GM21360 (cell line): ENCODE results near the gene SNCA.

ENCODE experiments used
- ATAC-seq: cut with Tn5 transposase; IDR thresholded peaks from one replicate; pipeline ENCODE4 v1.9.1; 2021; ENCODE audit warnings: mild to moderate bottlenecking, moderate library complexity; ENCODE audit not compliant: unreplicated experiment

The SNCA gene

GRCh38 chr4:89836897-89837384 is at the start of gene SNCA:
TSS of gene SNCA (minus strand) at chr4:89837161. CDS start at chr4:89835667, 1,494 bp downstream.
- no peak for ATAC-seq

- no peak for ATAC-seq
Observed at GRCh38 chr4:89879215-89879614, 42.3 kb upstream of the SNCA start.

DNA sequence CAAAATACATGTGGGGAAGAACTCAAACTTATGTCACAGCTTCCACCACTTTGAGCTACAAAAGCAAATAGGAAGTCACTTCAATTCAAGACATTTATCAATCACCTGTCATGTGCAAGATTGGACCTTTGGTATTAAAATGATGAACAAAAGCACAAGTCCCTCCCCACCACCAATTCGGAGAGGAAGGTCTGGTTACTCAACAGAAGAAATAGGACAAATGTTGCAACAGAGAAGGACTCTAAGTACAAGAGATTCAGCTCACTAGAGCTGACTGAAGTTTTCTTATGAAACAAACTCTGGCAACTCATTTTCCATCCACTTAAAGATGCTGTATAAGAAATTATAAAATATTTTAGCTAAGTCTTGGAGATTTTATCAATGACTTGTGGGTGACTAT is 41.6 kb upstream of the SNCA start:
- ATAC-seq = no peak

- ATAC-seq = no peak
Observed at GRCh38 chr4:89876548-89876947, 39.6 kb upstream of the SNCA start.

- no peak for ATAC-seq
Observed at GRCh38 chr4:89871211-89871610, 34.2 kb upstream of the SNCA start.

GRCh38 chr4:89868999-89869589 is 32.1 kb upstream of the SNCA start:
- no peak for ATAC-seq

DNA sequence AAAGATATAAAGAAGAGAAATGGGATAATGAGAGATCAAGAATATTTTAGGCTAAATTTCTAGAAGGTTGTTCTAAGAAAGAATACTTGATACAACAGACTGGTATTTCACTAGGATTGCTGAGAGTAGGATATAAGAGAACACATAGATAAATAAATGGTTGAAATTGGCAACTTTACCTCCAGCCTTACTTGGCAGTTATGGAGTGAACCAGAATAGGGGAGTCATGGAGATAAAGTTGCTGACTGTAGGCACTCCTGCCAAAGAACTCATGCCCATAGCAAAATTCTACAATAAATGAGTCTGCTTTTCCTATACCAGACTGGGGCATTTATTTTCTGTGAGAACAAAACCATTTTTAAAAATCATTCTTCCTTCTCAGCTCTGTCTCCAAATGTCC is 31.3 kb upstream of the SNCA start:
- no peak for ATAC-seq

- ATAC-seq = no peak
Observed at GRCh38 chr4:89863533-89863932, 26.6 kb upstream of the SNCA start.

- ATAC-seq = no peak
Observed at GRCh38 chr4:89860971-89861370, 24.0 kb upstream of the SNCA start.

DNA sequence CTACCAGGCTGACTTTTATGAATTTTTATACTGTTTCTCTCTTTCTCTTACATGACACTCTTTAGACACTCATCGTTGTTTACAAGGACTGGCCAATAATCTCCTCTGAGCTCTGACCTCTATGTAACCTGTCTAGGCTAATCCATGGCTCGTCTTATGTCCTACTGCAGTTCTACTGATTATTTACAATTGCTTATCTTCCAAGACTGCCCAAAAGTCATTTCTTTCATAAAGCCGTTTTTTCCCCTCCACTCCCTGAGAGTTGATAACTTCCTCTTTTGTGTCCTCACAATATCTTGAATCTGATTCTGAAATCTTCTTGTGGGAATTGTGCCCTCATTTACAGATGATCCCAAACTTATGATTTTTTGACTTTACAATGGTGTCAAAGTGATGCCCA is 18.3 kb upstream of the SNCA start:
- ATAC-seq = no peak

GRCh38 chr4:89847571-89848325 is 10.8 kb upstream of the SNCA start:
- no peak for ATAC-seq

- no peak for ATAC-seq
Observed at GRCh38 chr4:89839558-89839957, 2.6 kb upstream of the SNCA start.

GRCh38 chr4:89837993-89838390 is 1.0 kb upstream of the SNCA start:
- ATAC-seq = no peak

GRCh38 chr4:89837385-89837992 is 528 bp upstream of the SNCA start:
- no peak for ATAC-seq

- no peak for ATAC-seq
Observed at GRCh38 chr4:89836031-89836745, 773 bp downstream of the SNCA start.

DNA sequence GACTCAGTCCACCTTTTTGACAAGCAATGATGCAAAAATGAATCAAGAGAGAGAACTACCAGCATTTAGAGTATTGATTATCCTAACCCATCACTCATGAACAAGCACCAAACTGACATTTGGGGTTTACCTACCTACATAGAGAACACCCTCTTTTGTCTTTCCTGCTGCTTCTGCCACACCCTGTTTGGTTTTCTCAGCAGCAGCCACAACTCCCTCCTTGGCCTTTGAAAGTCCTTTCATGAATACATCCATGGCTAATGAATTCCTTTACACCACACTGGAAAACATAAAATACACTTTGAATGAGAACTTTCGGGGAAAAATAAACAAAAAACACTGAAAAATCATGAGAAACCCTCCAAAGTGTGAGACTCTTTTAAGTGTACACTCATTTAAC is 1.5 kb downstream of the SNCA start:
- ATAC-seq = no peak

DNA sequence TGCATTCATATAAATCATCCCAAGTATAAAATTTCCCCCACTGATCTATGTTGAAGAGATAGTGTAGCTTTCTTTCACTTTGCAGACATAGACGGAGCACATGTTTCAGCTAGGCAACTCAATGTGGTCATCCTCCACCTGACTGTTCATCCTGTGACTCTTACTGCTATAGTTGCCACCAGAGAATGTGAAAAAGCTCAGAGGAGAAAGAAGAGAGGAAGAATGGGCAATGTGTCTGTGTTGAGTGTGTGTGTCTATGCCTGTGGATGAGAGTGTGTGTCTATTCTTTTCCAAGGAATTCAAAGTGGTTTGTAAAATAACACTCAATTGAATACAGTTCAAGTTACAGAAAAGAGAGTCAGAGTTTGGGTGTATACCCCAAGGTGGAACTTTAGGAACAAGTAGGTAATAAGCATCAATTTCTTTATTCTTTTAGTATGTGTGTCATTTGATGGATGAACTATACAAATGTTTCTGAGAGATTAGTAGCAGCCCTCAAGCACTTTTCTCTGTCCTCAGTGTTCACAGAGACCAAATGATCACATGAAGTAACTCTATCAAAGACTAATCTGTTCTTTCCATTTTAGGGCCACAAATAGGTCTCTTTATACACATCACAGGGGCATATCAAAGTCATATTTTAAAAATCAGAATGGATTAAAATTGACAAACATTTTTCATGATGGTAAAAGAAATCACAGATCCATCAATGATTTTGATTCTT is 2.3 kb downstream of the SNCA start:
- no peak for ATAC-seq

GRCh38 chr4:89829470-89830138 is 7.4 kb downstream of the SNCA start:
- peak; percentile 88 for ATAC-seq

DNA sequence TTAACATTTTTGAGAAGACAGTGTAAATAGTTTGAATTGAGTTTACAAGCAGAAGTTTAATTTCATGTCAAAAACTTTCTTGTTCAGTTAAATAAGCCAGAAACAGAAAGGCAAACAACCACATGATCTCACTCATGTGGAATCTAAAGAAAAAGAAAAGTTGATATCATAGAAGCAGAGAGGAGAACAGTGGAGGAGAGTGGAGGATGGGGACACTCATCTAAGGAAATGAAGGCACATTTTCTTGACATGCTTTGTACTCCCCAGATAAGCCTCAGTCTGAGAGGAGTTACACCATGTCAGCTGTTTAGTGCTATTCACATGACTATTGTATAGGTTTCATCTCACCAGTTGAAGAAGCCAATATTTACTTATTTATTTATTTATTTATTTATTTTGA is 13.5 kb downstream of the SNCA start:
- ATAC-seq = no peak

DNA sequence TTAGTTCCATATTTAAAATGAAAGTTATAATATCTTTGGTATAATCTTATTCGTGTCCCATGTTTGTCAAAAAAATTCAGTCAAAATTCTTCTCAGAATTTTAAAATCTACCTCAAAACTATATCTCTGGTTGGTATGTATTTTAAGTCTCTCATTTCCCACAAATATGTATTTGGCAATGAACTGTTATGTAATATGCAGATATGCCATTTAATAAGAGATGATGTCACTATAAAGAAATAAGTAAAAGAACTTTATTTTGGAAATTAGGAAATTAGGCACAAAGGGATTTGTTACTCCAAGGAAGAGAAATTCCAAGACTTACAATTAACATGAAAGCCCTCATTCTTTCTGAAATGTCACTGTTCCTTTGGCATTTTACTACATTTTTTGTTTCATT is 15.3 kb downstream of the SNCA start:
- ATAC-seq = no peak
